Osteocyte (in vitro differentiated cells): ENCODE measurements around the gene HOXA10. TPM values are rescaled to one million over a fixed set of nuclear protein-coding genes. Genes with fewer than 3 reads are reported as not detected.

ENCODE experiments used
- DNase-seq: peaks from one replicate; pipeline ENCODE4 v3.0.0; 2021; ENCODE audit warnings: mixed read lengths; ENCODE audit not compliant: unreplicated experiment; ENCODE audit errors: extremely low spot score
- H3K27ac Mint-ChIP-seq: one replicate; pipeline ENCODE4 v1.8.0; 2021; ENCODE audit warnings: mild to moderate bottlenecking, mixed read lengths; ENCODE audit not compliant: unreplicated experiment
- H3K27me3 Mint-ChIP-seq: one replicate; pipeline ENCODE4 v1.8.0; 2021; ENCODE audit warnings: mixed read lengths; ENCODE audit not compliant: unreplicated experiment
- H3K36me3 Mint-ChIP-seq: one replicate; pipeline ENCODE4 v1.8.0; 2021; ENCODE audit warnings: mixed read lengths; ENCODE audit not compliant: unreplicated experiment
- H3K4me1 Mint-ChIP-seq: one replicate; pipeline ENCODE4 v1.8.0; 2021; ENCODE audit warnings: mixed read lengths; ENCODE audit not compliant: unreplicated experiment
- H3K4me3 Mint-ChIP-seq: one replicate; pipeline ENCODE4 v1.8.0; 2021; ENCODE audit warnings: mild to moderate bottlenecking, moderate library complexity, mixed read lengths; ENCODE audit not compliant: unreplicated experiment
- H3K9me3 Mint-ChIP-seq: one replicate; pipeline ENCODE4 v1.8.0; 2021; ENCODE audit warnings: mixed read lengths; ENCODE audit not compliant: unreplicated experiment
- total RNA-seq: library from RNA; stranded (reverse); gene quantifications from 2 replicates; pipeline ENCODE4 v1.2.1, GENCODE V29; 2021
- TF ChIP-seq, protein P1 (sequence below): fragments of 200-600 bp; sonication (generic); IDR thresholded peaks from 2 replicates; pipeline ENCODE4 v1.5.0; 2021; ENCODE audit warnings: antibody characterized with exemption, mild to moderate bottlenecking, moderate library complexity

HOXA10 gene
- total RNA-seq, 1 donor from 2014 or later: not detected

- Mint-ChIP-seq H3K4me1 (peaks cover 2% of the 10 kb centered on the region), H3K36me3 (no peaks in the 10 kb centered on the region), H3K4me3 (no peak overlapping the region), H3K27ac (no peak overlapping the region), H3K9me3 (no peaks in the 10 kb centered on the region), H3K27me3 (peaks cover 90% of the 10 kb centered on the region)
- TF ChIP-seq, protein P1, sequence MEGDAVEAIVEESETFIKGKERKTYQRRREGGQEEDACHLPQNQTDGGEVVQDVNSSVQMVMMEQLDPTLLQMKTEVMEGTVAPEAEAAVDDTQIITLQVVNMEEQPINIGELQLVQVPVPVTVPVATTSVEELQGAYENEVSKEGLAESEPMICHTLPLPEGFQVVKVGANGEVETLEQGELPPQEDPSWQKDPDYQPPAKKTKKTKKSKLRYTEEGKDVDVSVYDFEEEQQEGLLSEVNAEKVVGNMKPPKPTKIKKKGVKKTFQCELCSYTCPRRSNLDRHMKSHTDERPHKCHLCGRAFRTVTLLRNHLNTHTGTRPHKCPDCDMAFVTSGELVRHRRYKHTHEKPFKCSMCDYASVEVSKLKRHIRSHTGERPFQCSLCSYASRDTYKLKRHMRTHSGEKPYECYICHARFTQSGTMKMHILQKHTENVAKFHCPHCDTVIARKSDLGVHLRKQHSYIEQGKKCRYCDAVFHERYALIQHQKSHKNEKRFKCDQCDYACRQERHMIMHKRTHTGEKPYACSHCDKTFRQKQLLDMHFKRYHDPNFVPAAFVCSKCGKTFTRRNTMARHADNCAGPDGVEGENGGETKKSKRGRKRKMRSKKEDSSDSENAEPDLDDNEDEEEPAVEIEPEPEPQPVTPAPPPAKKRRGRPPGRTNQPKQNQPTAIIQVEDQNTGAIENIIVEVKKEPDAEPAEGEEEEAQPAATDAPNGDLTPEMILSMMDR: no peak
- DNase-seq: no peak
Observed at GRCh38 chr7:27131390-27131819, 42.7 kb downstream of the HOXA10 start.

GRCh38 chr7:27130540-27131389 lies 43.4 kb downstream of the HOXA10 start, which contains the start of gene HOXA4:
Gene HOXA4 (minus strand): TSS chr7:27130757. CDS start chr7:27130733, 24 bp downstream.
- DNase-seq: no peak
- Mint-ChIP-seq H3K27ac (no peak within 1 kb of the TSS), H3K4me1 (peaks cover 2% of the 10 kb centered on the region), H3K27me3 (peaks cover 90% of the 10 kb centered on the region), H3K36me3 (no peaks in the 10 kb centered on the region), H3K9me3 (no peaks in the 10 kb centered on the region), H3K4me3 (peak within 1 kb of the TSS; percentile 51)
- TF ChIP-seq, protein P1: no peak

- H3K27me3 Mint-ChIP-seq: peaks cover 90% of the 10 kb centered on the region
- no peaks in the 10 kb centered on the region for H3K36me3 Mint-ChIP-seq
- TF ChIP-seq, protein P1: no peak
- H3K9me3 Mint-ChIP-seq: no peaks in the 10 kb centered on the region
- H3K4me3 Mint-ChIP-seq: no peak overlapping the region
- peaks cover 2% of the 10 kb centered on the region for H3K4me1 Mint-ChIP-seq
- no peak for DNase-seq
- no peak overlapping the region for H3K27ac Mint-ChIP-seq
Observed at GRCh38 chr7:27129729-27130539, 44.2 kb downstream of the HOXA10 start.

DNA sequence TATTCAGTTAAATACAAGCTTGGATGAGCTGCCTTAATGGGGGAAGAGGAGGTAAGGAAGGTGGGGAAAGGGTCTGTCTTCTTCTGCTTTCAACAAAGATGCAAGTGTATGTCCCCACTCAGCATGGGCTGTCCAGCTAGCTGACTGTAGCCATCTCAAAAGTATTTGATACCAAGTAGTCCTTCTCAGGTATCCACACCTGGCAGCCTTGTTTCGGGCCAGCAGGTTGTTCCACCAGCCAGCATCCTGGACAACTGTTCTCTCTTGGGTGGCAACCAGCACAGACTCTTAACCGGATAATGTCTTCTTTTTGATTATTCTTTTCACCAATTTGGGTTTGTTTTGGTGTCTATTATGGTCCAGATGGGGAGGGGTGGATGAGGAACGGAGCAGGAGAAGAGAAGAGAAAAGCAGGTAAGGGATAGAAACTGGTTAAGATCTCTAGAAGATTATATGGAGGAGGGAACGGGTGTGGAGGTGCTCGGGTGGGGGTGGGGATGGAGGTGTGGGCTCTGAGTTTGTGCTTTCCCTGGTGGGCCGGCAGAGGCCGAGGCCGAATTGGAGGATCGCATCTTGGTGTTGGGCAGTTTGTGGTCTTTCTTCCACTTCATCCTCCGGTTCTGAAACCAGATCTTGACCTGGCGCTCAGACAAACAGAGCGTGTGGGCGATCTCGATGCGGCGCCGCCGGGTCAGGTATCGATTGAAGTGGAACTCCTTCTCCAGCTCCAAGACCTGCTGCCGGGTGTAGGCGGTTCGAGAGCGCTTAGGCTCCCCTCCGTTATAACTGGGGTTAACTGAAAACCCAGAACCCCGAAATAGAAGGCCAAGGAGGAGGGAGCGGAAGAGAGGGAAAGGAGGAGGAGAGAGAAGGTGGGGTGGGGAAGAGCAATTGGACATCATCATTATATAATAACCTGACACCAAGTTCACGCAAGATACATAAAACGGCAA lies 45.1 kb downstream of the HOXA10 start:
- no peak overlapping the region for H3K27ac Mint-ChIP-seq

More for the DNA sequence above, 45.1 kb downstream of the HOXA10 start:
- no peak for DNase-seq
- Mint-ChIP-seq H3K36me3 (no peaks in the 10 kb centered on the region), H3K4me3 (no peak overlapping the region), H3K27me3 (peaks cover 90% of the 10 kb centered on the region), H3K9me3 (no peaks in the 10 kb centered on the region), H3K4me1 (peaks cover 2% of the 10 kb centered on the region)
- TF ChIP-seq, protein P1: no peak
